Hepatocyte (in vitro differentiated cells): ENCODE data around the gene TNS2.

Experiments
- EZH2 ChIP-seq: fragments of 200-600 bp; sonication (generic); IDR thresholded peaks from 2 replicates; pipeline ENCODE4 v1.6.1; 2016; ENCODE audit warnings: antibody characterized with exemption, mild to moderate bottlenecking, borderline replicate concordance
- TF ChIP-seq, protein P1 (sequence below): fragments of 200-600 bp; sonication (generic); IDR thresholded peaks from 2 replicates; pipeline ENCODE4 v1.5.1; 2016; ENCODE audit warnings: antibody characterized with exemption, mild to moderate bottlenecking; ENCODE audit not compliant: poor library complexity

DNA sequence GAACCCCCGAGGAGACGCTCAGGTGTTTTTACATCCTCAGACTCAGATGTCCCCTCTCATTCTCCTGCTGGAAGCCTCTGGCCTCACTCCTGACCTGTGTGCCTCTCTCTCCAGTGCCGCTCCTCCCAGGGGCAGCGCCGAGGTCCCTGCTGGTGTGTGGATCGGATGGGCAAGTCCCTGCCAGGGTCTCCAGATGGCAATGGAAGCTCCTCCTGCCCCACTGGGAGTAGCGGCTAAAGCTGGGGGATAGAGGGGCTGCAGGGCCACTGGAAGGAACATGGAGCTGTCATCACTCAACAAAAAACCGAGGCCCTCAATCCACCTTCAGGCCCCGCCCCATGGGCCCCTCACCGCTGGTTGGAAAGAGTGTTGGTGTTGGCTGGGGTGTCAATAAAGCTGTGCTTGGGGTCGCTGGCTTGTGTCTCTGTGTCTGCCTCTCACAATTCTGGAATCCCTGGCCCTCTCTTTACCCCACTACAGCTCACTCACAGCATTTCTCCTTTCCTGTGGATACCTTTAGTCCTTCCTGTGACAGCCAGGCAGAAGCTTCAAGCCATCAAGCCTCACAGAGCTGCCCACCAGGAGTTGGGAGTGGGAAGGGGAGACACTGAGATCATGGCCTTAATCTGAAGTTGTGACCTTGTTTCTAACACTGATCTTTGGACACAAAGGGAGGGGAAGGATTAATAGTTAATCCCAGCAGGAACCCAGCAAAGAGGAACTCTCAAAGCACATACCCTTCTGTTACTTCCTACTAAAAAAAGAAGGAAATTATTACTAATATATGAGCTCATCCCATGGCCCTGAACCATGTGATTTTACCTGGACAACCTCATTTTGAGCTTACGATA, 52.3 kb downstream of the TNS2 start:
- TF ChIP-seq, protein P1, sequence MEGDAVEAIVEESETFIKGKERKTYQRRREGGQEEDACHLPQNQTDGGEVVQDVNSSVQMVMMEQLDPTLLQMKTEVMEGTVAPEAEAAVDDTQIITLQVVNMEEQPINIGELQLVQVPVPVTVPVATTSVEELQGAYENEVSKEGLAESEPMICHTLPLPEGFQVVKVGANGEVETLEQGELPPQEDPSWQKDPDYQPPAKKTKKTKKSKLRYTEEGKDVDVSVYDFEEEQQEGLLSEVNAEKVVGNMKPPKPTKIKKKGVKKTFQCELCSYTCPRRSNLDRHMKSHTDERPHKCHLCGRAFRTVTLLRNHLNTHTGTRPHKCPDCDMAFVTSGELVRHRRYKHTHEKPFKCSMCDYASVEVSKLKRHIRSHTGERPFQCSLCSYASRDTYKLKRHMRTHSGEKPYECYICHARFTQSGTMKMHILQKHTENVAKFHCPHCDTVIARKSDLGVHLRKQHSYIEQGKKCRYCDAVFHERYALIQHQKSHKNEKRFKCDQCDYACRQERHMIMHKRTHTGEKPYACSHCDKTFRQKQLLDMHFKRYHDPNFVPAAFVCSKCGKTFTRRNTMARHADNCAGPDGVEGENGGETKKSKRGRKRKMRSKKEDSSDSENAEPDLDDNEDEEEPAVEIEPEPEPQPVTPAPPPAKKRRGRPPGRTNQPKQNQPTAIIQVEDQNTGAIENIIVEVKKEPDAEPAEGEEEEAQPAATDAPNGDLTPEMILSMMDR, result no peak
- TF ChIP-seq EZH2, result no peak
